Measurements from ENCODE around the gene PPP1R26.
"Not testable (repeated sequence)": the region's sequence is repeated elsewhere in the genome, so short reads cannot be mapped to it uniquely, and the experiment has no call there.

PPP1R26 gene

GRCh38 chr9:135455401-135456030 is 24.1 kb upstream of the PPP1R26 start:
- no peak for DNase-seq (ENCODE audit: low read depth)
- H3K4me3 ChIP-seq (ENCODE audit: low read depth, low read length) = no peak overlapping the region
- no peak for TF ChIP-seq CTCF (IDR thresholded peaks at IDR 0.05; ENCODE audit: low read depth, low read length, missing control alignments)
- in situ Hi-C loops (cut with HindIII; ENCODE audit: low sequenced_read_pairs) = no loop called here

- TF ChIP-seq CTCF (IDR thresholded peaks at IDR 0.05; ENCODE audit: low read depth, low read length, missing control alignments) = no peak
- no peak for DNase-seq (ENCODE audit: low read depth)
- no peak overlapping the region for H3K4me3 ChIP-seq (ENCODE audit: low read depth, low read length)
- in situ Hi-C loops (cut with HindIII; ENCODE audit: low sequenced_read_pairs) = no loop called here
Observed at GRCh38 chr9:135456436-135457104, 23.0 kb upstream of the PPP1R26 start.

GRCh38 chr9:135458478-135458877 is 21.1 kb upstream of the PPP1R26 start:
- DNase-seq (ENCODE audit: low read depth); H3K4me3 ChIP-seq (ENCODE audit: low read depth, low read length); in situ Hi-C loops (cut with HindIII; ENCODE audit: low sequenced_read_pairs): not testable (repeated sequence)

GRCh38 chr9:135461936-135462335 is 17.6 kb upstream of the PPP1R26 start:
- H3K4me3 ChIP-seq (ENCODE audit: low read depth, low read length) = no peak overlapping the region
- no peak for DNase-seq (ENCODE audit: low read depth)
- no peak for TF ChIP-seq CTCF (IDR thresholded peaks at IDR 0.05; ENCODE audit: low read depth, low read length, missing control alignments)
- in situ Hi-C loops (cut with HindIII; ENCODE audit: low sequenced_read_pairs) = no loop called here

GRCh38 chr9:135463140-135463539 is 16.4 kb upstream of the PPP1R26 start:
- DNase-seq (ENCODE audit: low read depth) = no peak
- in situ Hi-C loops (cut with HindIII; ENCODE audit: low sequenced_read_pairs) = no loop called here
- no peak for TF ChIP-seq CTCF (IDR thresholded peaks at IDR 0.05; ENCODE audit: low read depth, low read length, missing control alignments)
- H3K4me3 ChIP-seq (ENCODE audit: low read depth, low read length) = no peak overlapping the region

GRCh38 chr9:135464181-135464580 is 15.4 kb upstream of the PPP1R26 start:
- in situ Hi-C loops (cut with HindIII; ENCODE audit: low sequenced_read_pairs) = no loop called here
- TF ChIP-seq CTCF (IDR thresholded peaks at IDR 0.05; ENCODE audit: low read depth, low read length, missing control alignments) = no peak
- no peak for DNase-seq (ENCODE audit: low read depth)
- no peak overlapping the region for H3K4me3 ChIP-seq (ENCODE audit: low read depth, low read length)

- no peak for TF ChIP-seq CTCF (IDR thresholded peaks at IDR 0.05; ENCODE audit: low read depth, low read length, missing control alignments)
- no peak overlapping the region for H3K4me3 ChIP-seq (ENCODE audit: low read depth, low read length)
- no peak for DNase-seq (ENCODE audit: low read depth)
- in situ Hi-C loops (cut with HindIII; ENCODE audit: low sequenced_read_pairs) = no loop called here
Observed at GRCh38 chr9:135468854-135469521, 10.6 kb upstream of the PPP1R26 start.

All from astrocyte of the cerebellum (primary cell).